Measurements from ENCODE around the gene HACE1.

The HACE1 gene

GRCh38 chr6:104686550-104687175 is 173.1 kb downstream of the HACE1 start:
- no peak for DNase-seq

- DNase-seq: no peak
These were observed 173.7 kb downstream of the HACE1 start for GRCh38 chr6:104685871-104686549.

GRCh38 chr6:104684911-104685415 is 174.8 kb downstream of the HACE1 start:
- DNase-seq: no peak

DNA sequence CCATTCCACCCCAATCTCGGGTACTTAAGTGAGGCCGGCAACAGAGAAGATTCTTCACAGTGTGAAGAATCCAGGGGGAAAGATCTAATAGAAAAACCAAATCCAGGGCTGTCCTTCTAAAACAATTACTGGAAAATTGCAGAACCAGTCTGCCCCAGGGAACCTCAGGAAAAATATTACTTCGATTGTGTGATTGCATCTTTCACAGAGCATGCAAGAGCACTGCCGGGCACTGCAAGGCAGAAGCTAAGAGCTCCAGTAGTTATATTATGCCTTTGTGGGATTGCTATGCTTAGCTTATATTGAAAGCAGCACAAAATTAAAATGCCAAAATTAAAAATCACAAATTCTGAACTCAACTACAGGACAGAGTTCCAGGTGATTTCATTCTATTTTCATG is 175.9 kb downstream of the HACE1 start:
- no peak for DNase-seq

GRCh38 chr6:104682722-104683643 is 176.7 kb downstream of the HACE1 start:
- DNase-seq: peak; percentile 54

DNA sequence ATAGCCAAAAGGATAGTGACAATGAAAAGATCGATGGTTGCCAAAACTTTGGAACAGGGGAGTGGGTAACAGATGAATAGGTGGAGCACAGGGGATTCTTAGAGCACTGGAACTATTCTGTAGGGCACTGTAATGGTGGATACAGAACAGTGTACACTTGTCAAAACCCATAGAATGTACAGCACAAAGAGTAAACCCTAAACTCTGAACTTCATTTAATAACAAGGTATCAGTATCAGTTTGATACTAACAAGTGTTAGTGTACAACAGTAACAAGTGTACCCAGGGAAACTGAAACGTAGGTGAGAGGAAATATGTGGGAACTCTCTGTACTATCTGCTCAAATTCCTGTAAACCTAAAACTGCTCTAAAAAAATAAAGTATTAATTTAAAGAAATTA is 179.2 kb downstream of the HACE1 start:
- no peak for DNase-seq

DNA sequence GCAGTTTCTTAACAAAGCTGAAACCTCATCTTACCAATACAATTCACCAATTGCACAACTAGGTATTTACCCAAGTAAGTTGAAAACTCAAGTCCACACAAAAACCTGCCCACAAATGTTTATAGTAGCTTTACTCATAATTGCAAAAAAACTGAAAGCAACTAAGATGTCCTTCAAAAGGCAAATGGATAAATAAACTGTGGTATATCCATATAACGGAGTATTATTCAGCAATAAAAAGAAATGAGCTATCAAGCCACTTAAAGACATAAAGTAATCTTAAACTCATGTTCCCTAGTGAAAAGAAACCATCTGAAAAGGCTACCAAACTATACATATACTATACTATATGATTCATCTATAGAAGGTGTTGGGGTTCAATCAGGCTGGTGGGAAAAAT is 179.7 kb downstream of the HACE1 start:
- DNase-seq: no peak

Measured in central memory CD4-positive, alpha-beta T cell (primary cell).